Measurements from ENCODE around the gene THAP8. TPM values are rescaled to one million over a fixed set of nuclear protein-coding genes. Genes with fewer than 3 reads are reported as not detected.

THAP8 gene
- total and polyA plus RNA-seq, 10 of the 15 experiments (the other 5 are each of a cell fraction or from before 2014, with no cell fraction given): 0.24 to 4.4 (median 2.6) TPM

GRCh38 chr19:36093687-36094086, 39.6 kb upstream of the THAP8 start (continued):
- TF ChIP-seq MYC (IDR thresholded peaks at IDR 0.05; ENCODE audit: insufficient read depth, insufficient read length, insufficient replicate concordance, low read length, severe bottlenecking) (no peak), IKZF1 (conservative IDR thresholded peaks at IDR 0.05) (no peak), NR2C1 (IDR thresholded peaks at IDR 0.05) (no peak), ZNF207 (IDR thresholded peaks at IDR 0.05; ENCODE audit: borderline replicate concordance) (no peak), RELA (IDR thresholded peaks at IDR 0.05; ENCODE audit: borderline replicate concordance, partially characterized antibody) (no peak)

GRCh38 chr19:36093146-36093662, 39.1 kb upstream of the THAP8 start:
- H3K9ac ChIP-seq (ENCODE audit: control insufficient read depth, insufficient read depth, low read length): no peak overlapping the region
- peaks cover 13% of the 10 kb centered on the region for H3K4me1 ChIP-seq (ENCODE audit: control insufficient read depth, insufficient read depth, low read length)
- H3K4me3 ChIP-seq: no peak overlapping the region
- intact Hi-C loops (cut with micrococcal nuclease; ENCODE audit: unreplicated experiment): no loop called here
- FAIRE-seq: no peak
- RAD21 ChIA-PET (ENCODE audit: unreplicated experiment): no interaction called here
- BruUV-seq (replicated peaks): no TSS peak
- peak; percentile 77 for ATAC-seq
- POLR2A ChIA-PET: no interaction called here
- no peaks in the 10 kb centered on the region for H3K79me2 ChIP-seq (ENCODE audit: control insufficient read depth, insufficient read depth, low read length)
- no peaks in the 10 kb centered on the region for H3K9me3 ChIP-seq (replicated peaks; ENCODE audit: control insufficient read depth, insufficient read depth, low read length)
- DNase-seq (ENCODE audit: low read depth, low spot score): peak; percentile 19
- SMC1A ChIA-PET (ENCODE audit: uncharacterized antibody, unreplicated experiment): no interaction called here
- WGBS (ENCODE audit: insufficient coverage, insufficient replicate concordance, low lambda C conversion rate, missing lambda C conversion rate): 0% methylated on average over 5 of the region's 5 CpGs
- peaks cover 0 to 32% of the 10 kb centered on the region in 2 experiments for H3K36me3 ChIP-seq (ENCODE audit: control insufficient read depth in 2 of 2, insufficient read depth in 2 of 2, low read length in 1 of 2)
- peak overlapping the region; percentile 38; the same call in 1 of the 2 replicates for H3K4me2 ChIP-seq (ENCODE audit: control insufficient read depth, insufficient read depth)
- in situ Hi-C loops (cut with MboI): no loop called here
- H3K27me3 ChIP-seq (replicated peaks in 1 of 2; ENCODE audit: control insufficient read depth in 2 of 2, insufficient read depth in 2 of 2, low read length in 1 of 2): no peaks in the 10 kb centered on the region
- H4K20me1 ChIP-seq (ENCODE audit: control insufficient read depth, insufficient read depth): no peaks in the 10 kb centered on the region
- CTCF ChIA-PET: no interaction called here
- no peak overlapping the region; the same call in 1 of the 2 replicates for H2AFZ ChIP-seq (ENCODE audit: control insufficient read depth, low read depth, low read length)
- no peak overlapping the region for H3K27ac ChIP-seq (ENCODE audit: control insufficient read depth, insufficient read depth)
- TF ChIP-seq BACH1 (IDR thresholded peaks at IDR 0.05; ENCODE audit: borderline replicate concordance): no peak
- no peak for TF ChIP-seq IRF3 (IDR thresholded peaks at IDR 0.05)
- peak; percentile 79 for TF ChIP-seq RAD51 (IDR thresholded peaks at IDR 0.05)
- no peak for TF ChIP-seq RFX5 (IDR thresholded peaks at IDR 0.05; ENCODE audit: low read depth, low read length)
- no peak for TF ChIP-seq KAT2A (conservative IDR thresholded peaks at IDR 0.05; ENCODE audit: control insufficient read depth, low read depth, low read length)
- TF ChIP-seq SREBF1 (IDR thresholded peaks at IDR 0.05; ENCODE audit: low read length): no peak
- TF ChIP-seq CHD4 (IDR thresholded peaks at IDR 0.05): no peak
- no peak for TF ChIP-seq ZBTB4 (CRISPR knock-in tag; IDR thresholded peaks at IDR 0.05)
- TF ChIP-seq MEF2A (IDR thresholded peaks at IDR 0.05; ENCODE audit: insufficient read depth, low read depth, low read length): 0 out of 2 replicates have a peak, but pooled peaks have one; percentile 15
- 0 out of 2 replicates have a peak, but pooled peaks have one; percentile 51 for TF ChIP-seq CBFB (IDR thresholded peaks at IDR 0.05; ENCODE audit: low read depth)
- TF ChIP-seq TCF3 (IDR thresholded peaks at IDR 0.05; ENCODE audit: borderline replicate concordance, insufficient read depth, low read depth, low read length): no peak
- TF ChIP-seq SUPT20H (IDR thresholded peaks at IDR 0.05; ENCODE audit: borderline replicate concordance, control insufficient read depth, low read depth, low read length): no peak
- no peak for TF ChIP-seq ZBTB33 (IDR thresholded peaks at IDR 0.05)
